ENCODE measurements around the gene PRRC2C.

DNA sequence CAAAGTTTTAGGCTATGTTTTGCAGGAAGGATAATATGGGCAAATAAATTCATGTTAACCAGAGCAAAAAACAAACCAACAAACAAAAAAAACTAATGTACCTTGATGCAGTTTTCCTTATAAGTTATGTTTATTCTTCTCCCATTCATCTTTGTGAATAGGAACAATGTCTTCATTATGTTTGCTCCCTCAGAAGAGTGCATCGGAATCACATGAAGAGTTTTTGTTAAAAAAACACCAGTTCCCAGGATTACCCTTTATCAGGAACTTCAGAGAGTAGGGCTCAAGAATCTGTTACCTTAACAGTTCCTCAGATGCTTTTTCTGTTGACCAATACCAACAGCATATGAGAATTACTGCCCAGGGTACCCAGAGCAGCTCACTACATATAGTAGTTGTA lies 14.6 kb upstream of the PRRC2C start:
- TF ChIP-seq, protein P1, sequence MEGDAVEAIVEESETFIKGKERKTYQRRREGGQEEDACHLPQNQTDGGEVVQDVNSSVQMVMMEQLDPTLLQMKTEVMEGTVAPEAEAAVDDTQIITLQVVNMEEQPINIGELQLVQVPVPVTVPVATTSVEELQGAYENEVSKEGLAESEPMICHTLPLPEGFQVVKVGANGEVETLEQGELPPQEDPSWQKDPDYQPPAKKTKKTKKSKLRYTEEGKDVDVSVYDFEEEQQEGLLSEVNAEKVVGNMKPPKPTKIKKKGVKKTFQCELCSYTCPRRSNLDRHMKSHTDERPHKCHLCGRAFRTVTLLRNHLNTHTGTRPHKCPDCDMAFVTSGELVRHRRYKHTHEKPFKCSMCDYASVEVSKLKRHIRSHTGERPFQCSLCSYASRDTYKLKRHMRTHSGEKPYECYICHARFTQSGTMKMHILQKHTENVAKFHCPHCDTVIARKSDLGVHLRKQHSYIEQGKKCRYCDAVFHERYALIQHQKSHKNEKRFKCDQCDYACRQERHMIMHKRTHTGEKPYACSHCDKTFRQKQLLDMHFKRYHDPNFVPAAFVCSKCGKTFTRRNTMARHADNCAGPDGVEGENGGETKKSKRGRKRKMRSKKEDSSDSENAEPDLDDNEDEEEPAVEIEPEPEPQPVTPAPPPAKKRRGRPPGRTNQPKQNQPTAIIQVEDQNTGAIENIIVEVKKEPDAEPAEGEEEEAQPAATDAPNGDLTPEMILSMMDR (IDR thresholded peaks at IDR 0.05): no peak
- no peak for TF ChIP-seq POLR2A (IDR thresholded peaks at IDR 0.05)

Data from adrenal gland (tissue), 5 donors.